HG02870 (cell line): ENCODE measurements around the gene ATXN10.
"Not testable (repeated sequence)": the region's sequence is repeated elsewhere in the genome, so short reads cannot be mapped to it uniquely, and the experiment has no call there.

ENCODE experiments used
- ATAC-seq: cut with Tn5 transposase; IDR thresholded peaks from one replicate; pipeline ENCODE4 v1.9.1; 2021; ENCODE audit warnings: mild to moderate bottlenecking, moderate library complexity; ENCODE audit not compliant: unreplicated experiment

ATXN10 gene, protein sequence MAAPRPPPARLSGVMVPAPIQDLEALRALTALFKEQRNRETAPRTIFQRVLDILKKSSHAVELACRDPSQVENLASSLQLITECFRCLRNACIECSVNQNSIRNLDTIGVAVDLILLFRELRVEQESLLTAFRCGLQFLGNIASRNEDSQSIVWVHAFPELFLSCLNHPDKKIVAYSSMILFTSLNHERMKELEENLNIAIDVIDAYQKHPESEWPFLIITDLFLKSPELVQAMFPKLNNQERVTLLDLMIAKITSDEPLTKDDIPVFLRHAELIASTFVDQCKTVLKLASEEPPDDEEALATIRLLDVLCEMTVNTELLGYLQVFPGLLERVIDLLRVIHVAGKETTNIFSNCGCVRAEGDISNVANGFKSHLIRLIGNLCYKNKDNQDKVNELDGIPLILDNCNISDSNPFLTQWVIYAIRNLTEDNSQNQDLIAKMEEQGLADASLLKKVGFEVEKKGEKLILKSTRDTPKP

DNA sequence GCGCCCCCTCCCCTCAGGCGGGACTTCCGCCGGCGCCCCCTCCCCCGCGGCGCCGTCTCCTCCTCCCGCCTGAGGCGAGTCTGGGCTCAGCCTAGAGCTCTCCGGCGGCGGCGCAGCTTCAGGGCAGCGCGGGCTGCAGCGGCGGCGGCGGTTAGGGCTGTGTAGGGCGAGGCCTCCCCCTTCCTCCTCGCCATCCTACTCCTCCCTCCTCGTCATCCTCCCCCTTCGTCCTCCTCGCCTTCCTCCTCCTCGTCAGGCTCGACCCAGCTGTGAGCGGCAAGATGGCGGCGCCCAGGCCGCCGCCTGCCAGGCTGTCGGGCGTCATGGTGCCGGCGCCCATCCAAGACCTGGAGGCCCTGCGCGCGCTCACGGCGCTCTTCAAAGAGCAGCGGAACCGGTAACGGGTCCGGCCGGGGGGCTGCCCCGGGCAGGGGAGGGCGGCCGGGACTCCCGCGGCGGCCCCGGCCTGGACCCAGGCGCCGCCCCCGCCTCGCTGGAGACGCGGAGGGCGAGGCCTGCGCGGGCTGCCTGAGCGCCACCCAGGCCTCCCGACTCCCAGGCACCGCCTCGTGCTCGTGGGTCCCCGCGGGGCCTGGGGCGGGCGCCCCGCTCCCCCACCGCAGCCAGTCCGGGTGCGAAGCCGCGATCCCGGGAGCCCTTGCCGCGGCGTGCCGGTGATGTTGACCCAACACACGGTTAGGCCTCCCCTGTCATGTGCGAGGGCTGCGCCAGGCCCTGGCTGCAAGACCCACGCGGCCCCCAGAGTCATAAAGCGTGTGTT, at the start of gene ATXN10:
TSS of gene ATXN10 (plus strand) at position 52 of the 781 bp plus-strand sequence. CDS start at position 282, 230 bp downstream.
- peak; percentile 68 for ATAC-seq

DNA sequence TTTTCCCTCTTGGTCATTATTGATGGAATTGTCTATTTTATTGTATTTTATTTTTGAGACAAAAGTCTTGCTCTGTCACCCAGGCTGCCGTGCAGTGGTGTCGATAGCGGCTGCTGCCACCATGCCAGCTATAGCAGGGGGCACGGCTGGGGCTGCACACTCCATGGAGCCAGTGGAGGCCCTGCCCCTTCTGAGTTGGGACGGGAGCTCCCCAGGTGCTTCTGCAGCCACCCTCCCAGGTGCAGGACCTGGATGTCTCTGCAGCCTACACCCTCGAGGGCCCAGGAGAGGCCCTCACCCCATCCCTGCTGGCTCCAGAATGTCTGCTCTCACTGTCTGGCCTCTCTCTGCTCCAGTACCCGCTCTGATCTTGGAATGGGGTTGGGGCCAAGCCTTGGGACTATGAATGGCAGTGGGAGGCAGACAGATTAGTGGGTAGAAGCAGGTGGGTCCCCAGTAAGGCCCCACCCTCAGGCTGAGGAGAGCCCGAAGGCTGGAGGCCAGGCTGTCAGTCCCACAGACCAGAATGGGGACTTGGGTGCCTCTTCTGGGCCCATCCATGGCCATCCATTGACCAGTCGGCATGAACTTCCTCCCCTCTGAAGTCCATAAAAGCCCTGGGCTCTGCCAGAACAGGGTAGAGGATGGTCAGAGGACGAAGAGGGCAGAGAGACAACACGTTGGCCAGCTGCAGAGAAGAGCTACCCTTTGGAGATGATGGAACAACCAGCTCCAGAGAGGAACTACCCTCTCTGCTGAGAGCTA, 49.6 kb upstream of the ATXN10 start:
- ATAC-seq = no peak

DNA sequence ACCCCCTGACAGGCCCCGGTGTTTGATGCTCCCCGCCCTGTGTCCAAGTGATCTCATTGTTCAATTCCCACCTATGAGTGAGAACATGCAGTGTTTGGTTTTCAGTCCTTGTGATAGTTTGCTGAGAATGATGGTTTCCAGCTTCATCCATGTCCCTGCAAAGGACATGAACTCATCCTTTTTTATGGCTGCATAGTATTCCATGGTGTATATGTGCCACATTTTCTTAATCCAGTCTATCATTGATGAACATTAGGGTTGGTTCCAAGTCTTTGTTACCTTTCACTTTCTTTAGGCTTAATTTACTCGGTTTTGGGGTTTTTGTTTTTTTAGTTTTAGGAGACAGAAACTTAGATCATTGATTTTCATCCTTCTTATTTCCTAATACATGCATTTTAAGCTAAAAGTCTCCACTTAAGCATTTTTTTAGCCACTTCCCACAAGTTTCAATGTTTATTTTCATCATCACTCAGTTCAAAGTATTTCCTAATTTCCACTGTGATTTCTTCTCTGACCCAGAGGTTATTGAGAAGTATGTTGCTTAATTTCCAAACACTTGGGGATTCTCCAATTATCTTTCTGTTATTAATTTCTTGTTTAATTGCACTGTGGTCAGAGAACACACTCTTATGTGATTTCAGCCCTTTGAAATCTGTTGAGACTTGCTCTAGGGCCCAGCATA, 48.0 kb upstream of the ATXN10 start:
- ATAC-seq = not testable (repeated sequence)

DNA sequence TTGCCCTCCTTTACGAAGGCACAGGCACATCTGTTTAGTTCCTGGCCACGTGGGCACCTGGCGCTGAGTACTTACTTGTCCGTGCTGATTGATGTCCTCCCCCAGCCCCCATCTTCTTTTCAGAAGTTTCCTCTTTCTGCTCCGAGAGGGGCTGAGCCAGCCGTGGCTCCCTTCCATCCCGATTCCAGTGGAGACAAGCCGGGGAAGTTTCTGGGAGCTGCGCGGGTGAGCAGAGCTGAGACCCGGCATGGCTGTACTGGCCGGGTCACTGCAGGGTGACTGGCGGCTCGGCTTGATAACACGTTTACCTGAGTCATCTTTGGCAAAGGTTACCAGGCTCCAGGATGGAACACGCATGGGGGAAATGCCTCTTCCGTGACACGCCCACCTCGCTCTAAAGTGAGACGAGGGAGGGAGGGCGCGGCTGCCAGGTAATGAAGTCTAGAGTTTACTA, 45.4 kb upstream of the ATXN10 start:
- ATAC-seq = no peak

DNA sequence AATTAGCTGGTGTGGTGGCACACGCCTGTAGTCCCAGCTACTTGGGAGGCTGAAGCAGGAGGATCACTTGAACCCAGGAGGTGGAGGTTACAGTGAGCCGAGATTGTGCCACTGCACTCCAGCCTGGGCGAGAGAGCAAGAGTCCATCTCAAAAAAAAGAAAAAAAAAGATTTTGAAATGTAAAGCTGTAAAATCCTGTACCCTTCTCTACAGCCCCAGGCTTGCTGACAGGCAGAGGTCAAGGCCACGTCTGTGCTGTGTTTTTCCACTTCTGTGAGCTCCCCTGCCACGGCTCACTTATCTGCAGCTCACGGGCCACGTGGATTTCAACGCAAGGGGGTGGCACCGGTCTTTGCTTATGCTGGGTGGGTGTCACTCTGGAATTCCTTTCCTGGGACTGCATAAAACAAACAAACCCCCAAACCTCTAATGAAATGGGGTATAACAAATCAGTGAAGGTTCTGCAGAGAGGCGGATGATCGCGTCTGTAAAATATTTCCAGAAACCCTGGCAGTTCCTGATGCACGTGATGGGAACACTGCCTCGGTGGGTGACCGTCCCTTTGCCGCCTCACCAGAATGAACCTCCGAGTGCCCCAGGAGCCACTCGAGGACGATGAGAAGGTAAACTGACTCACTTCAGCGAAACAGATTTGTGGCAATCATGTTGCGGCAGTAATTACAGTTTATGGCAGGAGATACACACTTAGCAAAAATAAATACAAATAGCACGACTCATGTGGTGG, 44.0 kb upstream of the ATXN10 start:
- no peak for ATAC-seq

DNA sequence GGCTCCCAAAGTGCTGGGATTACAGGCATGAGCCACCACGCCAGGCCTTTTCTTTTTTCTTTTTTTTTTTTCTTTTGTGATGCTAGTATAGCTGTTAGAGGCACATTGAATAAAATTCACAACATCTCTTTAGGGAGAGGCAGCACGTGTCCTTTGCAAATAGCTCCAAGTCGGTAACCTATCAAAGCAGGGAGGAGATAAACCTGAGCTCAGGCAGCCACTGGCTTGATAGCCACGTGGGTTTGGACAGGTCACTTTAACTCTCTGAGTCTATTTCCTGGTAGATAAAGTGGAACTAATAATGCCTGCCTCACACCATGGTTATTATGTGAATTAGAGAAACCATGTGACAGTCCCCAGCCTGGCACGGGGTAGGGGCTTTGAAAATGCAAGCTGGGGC, 43.1 kb upstream of the ATXN10 start:
- no peak for ATAC-seq

DNA sequence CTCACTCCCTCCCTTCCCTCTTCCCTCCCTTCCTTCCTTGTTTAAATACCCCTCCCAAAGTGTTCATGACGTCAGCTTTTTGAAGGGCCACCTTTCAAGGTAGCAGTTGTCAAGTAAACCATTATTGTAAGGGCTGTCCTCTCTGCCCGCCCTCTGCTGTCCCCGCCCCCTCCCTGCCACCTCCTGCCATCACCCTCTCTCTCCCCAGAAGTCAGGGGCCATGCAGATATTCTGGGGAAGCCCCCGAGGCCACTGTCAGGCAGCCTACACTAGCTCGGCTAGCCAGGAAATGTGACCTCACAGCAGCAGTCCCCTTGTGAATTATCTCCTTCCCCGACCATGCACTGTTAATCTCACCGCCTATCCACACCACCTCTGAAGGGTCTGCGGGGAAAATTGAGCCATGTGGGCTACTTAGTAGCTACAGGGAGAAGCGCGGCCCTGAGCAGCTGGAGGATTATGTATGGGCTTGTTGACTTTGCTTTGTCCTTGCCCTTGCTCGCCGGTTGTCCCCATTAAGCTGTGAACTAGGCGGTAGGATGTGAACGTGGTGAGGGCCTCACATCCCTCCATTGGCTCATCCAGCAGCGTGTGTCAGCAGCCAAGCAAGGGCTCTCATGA, 42.1 kb upstream of the ATXN10 start:
- no peak for ATAC-seq

DNA sequence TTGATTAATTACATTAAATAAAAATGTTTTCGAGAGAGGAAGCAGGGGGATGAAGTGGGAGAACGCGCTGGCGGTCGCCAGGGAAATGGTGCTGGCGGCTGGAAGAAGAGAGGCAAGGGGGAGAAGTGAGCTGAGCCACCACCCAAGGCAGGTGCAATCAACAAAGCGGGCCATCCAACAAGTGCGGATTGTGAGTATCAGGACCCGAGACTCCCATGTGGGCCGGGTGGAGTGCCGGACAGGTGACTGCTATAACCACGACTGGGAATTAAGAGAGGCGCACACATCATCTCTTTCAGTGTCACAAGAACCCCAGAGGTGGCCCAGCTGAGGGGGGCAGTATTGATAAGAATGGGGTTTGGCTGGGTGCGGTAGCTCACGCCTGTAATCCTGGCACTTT, 41.2 kb upstream of the ATXN10 start:
- ATAC-seq = no peak

DNA sequence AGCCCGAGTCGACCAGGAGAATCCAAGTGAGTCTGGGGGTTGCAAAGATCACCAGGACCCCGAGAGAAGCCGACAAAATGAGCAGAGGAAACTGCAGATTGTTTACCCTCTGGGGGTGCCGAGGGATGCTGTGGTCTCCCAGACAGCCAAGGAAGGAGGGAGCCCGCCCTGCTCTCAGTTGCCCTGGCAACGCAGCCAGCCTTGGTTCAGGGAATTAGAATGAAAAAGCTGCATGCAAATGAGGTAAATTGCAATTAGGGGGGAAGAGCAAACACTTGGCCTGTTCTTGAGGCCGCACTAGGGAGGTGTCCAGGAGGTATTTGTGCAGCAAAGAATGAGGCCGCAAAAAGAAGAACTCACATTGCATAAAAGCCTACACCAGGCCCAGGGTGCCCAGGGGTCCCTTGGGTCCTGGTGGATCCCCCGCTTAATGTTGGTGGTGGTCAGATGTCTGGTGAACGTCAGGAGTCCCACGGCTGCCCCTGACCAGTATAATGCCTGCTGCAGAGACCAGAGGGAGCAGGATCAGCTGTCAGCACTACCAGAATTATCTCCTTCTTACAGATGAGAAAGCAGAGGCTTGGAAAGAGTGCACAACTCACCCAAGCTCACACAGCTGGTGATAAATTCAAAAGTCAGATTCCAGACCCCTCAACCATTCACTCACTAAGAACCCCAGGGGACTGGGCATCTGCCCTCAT, 40.3 kb upstream of the ATXN10 start:
- ATAC-seq = no peak

DNA sequence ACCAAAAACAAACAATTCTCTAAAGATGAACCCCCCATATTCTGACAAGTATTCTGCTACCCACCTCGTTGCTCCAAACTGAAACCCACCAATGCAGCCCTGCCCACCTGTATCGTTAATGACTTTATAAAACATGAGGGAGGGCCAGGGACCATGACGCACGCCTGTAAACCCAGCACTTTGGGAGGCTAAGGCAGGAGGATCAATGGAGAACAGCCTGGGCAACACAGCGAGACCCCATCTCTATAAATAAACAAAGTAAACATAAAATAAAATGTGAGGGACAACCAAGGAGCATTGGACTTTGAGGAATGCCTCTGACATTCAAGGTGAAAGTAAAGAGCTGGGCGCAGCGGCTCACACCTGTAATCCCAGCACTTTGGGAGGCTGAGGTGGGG, 39.8 kb upstream of the ATXN10 start:
- no peak for ATAC-seq

DNA sequence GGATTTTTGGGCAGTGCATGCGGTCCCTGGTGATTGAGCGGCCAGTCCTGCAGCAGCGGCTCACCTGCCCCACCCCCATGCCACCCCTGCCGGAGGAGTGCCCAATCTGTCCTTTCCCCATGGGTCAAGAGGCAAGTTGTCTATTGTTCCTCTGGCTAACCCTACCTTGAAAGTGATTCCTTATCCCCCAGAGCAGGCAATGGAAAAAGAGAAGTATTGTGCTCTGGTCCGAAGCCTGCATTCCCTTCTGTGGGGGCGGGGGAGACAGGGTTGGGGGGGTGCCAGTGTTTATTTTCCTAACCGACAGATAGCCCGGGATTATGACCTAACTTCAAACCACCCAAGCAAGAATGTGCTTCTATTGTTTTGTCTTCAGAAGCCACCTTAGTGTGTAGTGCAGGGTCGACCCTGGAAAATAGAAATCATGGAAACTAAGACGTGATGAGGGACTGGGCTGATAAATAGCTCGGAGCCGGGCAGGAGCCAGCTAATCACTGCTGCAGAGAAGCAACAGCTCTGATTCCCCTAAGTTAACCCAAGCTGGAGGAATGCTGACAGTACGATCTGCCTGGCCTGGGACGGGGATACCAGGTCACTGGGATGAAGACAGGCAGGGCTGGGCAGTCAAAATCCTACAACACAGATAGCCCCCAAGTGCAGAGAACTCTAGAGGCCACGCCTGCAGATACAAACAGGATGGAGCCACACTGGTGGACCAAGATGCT, 38.7 kb upstream of the ATXN10 start:
- no peak for ATAC-seq

DNA sequence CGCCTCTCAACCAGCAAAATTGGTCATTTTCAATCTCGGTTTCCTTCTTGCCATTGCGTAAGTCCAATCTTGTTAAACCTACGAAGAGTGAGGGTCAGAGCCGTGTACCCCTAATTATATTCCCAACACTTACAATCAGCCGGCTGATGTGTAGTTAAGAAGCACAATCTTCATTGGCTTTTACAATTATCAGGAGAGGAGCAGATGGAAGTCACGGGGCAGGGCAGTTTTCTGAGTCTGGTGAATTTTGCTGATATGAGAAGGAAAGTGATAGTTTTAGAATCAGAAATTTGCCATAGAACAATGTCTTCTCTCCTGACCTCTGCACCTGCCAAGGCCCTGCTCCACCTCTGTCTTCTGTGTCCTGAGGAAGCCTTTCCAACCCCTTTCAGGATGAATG, 35.0 kb upstream of the ATXN10 start:
- ATAC-seq = no peak

DNA sequence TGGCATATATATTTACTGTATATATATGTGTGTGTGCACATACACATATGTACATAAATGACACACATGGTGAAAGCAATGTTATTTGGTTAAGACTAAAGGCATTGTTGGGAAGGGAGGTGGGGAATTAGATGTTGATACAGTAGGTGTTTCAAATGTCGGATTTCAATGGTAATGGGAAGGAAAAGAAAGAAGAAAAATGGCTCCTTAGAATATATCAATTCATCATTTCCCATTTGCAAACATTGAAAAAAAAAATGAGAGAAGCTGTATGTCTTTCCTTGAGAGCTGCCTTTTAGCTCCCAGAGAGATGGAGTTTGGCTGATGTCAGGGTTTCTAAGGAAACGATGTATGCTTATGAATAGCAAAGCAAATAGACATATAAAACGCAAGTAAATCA, 33.4 kb upstream of the ATXN10 start:
- no peak for ATAC-seq

DNA sequence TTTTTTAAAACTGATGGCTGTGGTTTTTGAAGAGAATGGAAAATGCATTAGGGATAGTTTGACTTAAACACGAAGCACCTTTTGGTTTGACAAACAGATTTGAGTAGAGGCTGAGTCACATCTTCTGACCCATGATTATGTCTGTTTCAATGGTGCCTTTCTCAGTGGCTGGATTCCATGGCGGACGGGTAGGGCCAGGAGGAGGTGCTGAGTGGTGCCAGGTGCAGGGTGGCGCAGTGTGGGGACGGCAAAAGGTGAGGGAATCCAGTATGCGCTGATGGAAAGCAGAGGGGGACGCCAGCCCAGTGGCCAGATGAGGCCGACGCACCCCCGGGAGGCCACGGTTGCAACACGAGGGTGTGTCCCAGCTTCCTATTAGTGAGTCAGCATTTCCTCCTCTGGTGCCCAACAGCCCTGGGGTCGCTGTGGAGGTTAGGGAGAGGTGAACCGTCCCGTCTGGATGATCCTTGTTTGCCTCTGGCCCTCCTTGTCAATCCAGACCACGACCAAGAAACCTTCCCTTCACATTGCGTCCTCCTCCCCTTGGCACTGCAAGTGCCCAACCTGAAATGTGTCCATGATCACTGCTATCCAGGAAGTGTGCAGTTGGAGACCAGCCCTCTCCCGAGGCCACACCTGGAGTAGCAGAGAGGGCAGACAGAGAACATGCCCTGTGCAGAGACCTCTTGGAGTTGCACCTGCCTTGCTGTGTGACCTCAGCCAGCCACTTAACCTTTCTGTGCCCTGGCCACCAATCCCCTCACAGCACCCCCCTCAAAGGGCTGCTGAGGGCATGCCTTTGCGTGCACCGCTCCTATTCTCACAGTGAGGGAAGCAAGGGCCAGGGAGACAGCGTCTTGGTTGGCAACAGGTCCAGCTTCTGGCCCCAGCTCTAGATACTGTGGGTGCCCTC, 32.5 kb upstream of the ATXN10 start:
- ATAC-seq = no peak

DNA sequence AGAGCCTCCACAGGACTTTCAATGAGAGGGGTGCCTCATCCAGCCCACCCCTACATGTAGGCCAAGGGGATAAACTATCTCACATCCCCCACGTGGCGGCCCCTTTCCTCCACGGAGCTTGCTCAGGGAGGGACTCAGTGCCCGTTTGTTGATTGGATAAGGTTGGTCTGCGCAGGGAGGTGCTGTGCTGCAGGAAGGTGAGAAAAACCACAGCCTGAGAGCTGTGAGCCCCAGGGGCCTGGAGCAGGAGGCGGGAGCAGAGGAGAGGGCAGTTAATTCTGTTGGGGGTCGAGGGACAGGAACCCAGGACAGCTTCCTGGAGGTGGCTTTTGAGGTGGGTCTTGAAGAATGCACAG, 31.9 kb upstream of the ATXN10 start:
- no peak for ATAC-seq

DNA sequence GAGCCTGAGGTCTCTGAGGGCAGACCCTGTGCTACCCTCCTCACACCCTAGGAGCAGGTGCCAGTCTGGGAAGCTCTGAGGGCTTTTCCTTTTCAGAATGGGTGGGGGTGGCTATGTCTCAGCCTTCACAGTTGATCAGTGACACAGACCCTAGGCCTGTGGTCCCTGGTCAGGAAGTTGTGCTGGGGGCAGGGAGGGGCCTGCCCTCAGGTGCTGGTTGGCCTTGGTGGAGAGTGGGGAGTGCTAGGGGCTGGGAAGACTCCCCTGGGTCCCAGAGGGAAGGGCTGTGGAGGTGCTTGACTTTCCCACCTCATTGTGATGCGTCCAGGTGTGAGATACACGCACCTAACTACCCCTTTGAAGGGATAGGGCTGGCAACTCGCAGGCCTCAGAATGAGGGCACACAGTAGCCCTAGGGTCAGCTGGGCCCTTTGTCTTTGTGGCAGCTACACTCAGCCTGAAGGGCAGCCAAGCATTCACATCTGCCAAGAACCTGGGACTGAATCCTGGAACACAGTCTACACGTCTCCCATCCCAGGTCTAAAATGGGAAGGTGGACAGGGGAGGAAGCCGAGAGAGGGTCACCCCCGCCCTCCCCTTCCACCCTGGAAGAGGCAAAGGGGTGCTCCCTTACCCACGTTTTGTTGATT, 31.2 kb upstream of the ATXN10 start:
- no peak for ATAC-seq
